CD4-positive, alpha-beta T cell treated with Interleukin-15 for 4 hours (primary cell): ENCODE results near the gene RHOA.

Experiments
- DNase-seq: peaks from one replicate; pipeline ENCODE4 v3.0.0-alpha.2; 2020; ENCODE audit warnings: low spot score

Gene RHOA

DNA sequence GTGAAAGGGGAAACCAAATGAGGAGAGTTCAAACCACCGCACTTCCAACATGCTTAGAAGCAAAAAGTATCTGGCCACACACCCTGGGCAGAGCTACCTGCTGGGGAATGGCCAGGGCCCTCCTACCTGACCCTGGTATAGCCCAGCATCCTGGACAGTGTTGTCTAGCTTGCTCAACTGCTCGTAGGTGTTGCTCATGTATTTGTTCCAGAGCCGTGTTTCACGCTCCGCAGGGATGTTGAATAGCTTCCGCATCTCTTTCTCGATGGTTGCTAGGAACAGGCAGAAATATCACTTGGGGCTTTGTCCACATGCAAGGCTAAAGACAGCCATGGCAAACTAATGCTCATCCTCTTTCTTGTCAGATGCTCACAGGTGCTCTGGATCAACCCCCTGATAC, 87.0 kb downstream of the RHOA start:
- DNase-seq, result no peak

DNA sequence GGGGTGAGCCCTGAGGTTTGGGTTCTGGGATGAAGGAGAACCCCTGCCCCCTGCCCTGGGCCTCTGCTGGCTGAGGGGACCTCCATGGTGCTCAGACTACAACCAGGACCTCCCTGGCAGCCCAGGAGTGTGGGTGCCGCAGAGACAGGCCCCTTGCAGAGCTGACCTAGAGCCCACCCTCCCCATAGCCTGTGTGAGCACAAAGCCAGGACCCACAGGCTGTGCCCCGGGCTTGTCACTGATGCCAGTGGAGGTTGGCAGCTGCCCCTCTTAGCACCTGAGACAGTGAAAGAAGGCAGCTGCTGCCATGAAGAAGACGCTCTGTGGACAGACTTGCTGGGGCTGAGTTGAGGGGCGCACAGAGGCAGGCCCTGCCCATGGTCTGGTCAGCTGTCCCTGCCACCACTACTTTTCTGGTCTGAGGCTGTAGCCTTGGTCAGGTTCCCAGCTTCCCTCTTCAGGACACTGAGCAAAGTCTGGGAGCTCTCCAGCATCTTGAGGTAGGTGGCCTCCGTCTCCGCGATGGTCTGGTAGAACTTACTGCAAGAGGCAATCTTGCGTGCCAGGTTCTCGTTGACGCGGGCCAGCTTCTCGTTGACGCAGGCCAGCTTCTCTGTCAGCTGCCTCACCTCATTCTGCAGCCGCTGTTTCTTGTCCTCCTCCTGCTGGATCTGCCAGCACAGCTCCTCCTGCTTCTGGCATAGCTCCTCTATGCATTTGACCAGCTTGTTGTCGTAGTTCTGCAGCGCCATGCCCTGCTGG, 94.9 kb downstream of the RHOA start:
- no peak for DNase-seq

DNA sequence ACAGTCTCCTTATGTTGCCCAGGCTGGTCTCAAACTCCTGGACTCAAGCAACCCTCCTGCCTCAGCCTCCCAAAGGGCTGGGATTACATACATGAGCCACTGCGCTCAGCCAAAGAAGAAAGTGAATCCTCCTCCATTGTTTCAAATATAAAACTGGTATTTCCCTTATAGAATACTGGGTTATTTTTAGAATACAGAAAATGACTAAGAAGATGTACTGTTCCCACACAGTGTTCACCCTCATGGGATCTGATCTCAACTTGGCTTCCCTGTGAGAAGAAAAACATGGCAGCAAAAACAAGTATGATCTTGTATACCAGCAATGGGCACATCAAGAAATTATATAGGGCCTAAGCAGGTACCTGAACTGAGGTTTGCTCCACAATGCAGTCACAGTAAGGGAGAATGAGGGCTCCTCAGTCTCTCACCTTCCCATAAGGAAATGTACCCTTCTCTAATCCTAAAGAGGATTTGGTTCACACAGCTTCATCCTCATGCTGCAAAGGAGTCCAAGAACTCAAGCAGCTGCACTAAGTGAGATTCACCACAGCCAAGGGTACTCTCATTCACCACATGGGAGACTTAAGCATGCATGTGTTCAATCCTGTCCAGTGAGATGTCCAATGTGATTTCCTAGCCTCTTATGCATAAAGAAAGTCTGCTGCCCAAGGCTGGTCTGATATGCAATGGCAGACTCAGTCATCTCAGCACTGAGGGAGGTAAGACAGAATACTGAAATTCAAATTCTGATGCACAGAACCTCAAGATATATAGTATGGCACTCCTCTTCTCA, 97.7 kb downstream of the RHOA start:
- no peak for DNase-seq

DNA sequence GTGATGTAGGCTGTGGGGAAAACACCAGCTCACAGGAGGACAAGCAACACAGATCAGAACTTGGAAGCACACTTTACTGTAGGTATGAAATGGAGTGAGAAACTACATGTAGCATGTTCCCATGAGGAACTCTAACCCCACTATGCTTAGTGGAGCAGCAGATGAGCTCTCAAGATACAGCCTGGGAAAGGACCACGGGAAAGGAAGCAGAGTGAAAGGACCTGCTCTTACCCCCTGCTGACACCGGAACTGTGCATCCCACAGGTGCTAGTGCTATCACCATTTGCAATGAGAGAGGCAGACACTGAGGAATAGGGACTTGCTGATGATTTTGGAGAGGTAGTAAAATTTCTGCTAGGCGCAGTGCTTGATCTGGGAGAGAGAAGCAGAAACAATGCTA, 100.5 kb downstream of the RHOA start:
- no peak for DNase-seq

DNA sequence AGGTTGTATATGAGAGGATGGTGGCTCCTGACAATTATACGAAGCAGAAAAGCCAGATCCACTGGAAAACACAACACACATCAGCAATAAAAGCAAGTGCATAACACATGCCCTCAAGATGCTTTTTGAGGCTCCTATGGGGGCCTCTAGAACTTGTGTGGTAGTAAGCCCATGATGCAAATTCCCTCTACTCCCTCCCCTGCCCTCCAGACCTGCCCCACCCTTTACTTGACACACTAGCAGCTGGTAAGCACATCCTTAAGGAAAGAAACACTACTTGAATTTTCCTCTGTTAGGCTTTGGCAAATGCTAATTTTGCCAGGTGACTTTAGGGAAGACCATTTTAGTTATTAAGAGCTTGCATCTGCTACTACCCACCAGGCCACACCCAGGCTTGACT, 101.1 kb downstream of the RHOA start:
- DNase-seq, result no peak
